BJ (cell line): ENCODE results near the gene SLC1A3. TPM values are rescaled to one million over a fixed set of nuclear protein-coding genes. Genes with fewer than 3 reads are reported as not detected.

Experiments
- CTCF ChIA-PET: fragments of 350-600 bp; formaldehyde crosslinking; extraction: SDS; loops from one replicate; lab custom pipeline; 2021; ENCODE audit warnings: antibody characterized with exemption, inconsistent platforms; lab: Yijun Ruan, JAX
- POLR2A ChIA-PET: fragments of 300-600 bp; sonication (Branson Sonifier 250); formaldehyde crosslinking; extraction: SDS; loops from one replicate; lab custom pipeline; 2021; ENCODE audit warnings: antibody characterized with exemption; lab: Charles Lee
- DNase-seq: peaks from one replicate; pipeline ENCODE4 v3.0.0-alpha.2; 2011; ENCODE audit warnings: low read depth
- H3K27me3 ChIP-seq: 2 replicates; pipeline ENCODE4 v1.6.0; 2011; ENCODE audit warnings: low read length; ENCODE audit not compliant: control insufficient read depth, insufficient read depth
- H3K36me3 ChIP-seq: 2 replicates; pipeline ENCODE4 v1.5.1; 2011; ENCODE audit warnings: low read length; ENCODE audit not compliant: control insufficient read depth, insufficient read depth
- H3K4me3 ChIP-seq: 2 replicates; pipeline ENCODE4 v1.5.1; 2011; ENCODE audit warnings: low read depth, mild to moderate bottlenecking, control low read depth, low read length
- polyA plus RNA-seq: library from polyadenylated mRNA; depleted of rRNA; stranded (reverse); fragments of >200 nt; gene quantifications from 2 replicates; pipeline ENCODE4 v1.2.3, GENCODE V29; 2011
- TF ChIP-seq, protein P1 (sequence below): IDR thresholded peaks from 2 replicates; pipeline ENCODE4 v1.5.1; 2011; ENCODE audit warnings: low read depth, mild to moderate bottlenecking, control low read depth, inconsistent platforms, low read length, moderate library complexity; ENCODE audit not compliant: insufficient read depth

Gene SLC1A3
- polyA plus RNA-seq, 1 experiment, result 0.54 TPM

DNA sequence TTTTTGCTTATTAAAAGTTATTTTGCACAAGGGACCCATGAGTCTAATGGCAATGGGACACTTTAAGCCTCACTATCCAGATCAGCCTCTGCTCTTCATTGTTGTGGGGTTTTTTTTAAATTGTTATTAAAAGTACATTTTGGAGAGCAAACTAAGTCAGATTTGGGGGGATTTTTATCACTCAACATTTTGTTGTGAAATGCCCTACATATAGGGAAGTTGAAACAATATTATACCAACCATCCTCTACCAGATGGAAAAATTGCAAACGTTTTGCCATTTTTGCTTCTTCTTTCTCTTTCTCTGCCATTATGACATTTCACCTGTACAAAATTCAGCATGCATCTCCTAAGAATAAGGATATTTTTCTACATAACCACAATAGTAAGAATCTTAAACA is 75.3 kb downstream of the SLC1A3 start:
- DNase-seq, result no peak
- Histone ChIP-seq H3K4me3 (no peak overlapping the region), H3K36me3 (no peaks in the 10 kb centered on the region), H3K27me3 (no peaks in the 10 kb centered on the region)
- POLR2A ChIA-PET, result no interaction called here
- TF ChIP-seq, protein P1, sequence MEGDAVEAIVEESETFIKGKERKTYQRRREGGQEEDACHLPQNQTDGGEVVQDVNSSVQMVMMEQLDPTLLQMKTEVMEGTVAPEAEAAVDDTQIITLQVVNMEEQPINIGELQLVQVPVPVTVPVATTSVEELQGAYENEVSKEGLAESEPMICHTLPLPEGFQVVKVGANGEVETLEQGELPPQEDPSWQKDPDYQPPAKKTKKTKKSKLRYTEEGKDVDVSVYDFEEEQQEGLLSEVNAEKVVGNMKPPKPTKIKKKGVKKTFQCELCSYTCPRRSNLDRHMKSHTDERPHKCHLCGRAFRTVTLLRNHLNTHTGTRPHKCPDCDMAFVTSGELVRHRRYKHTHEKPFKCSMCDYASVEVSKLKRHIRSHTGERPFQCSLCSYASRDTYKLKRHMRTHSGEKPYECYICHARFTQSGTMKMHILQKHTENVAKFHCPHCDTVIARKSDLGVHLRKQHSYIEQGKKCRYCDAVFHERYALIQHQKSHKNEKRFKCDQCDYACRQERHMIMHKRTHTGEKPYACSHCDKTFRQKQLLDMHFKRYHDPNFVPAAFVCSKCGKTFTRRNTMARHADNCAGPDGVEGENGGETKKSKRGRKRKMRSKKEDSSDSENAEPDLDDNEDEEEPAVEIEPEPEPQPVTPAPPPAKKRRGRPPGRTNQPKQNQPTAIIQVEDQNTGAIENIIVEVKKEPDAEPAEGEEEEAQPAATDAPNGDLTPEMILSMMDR, result no peak
- CTCF ChIA-PET, result interaction anchor here (1.2 kb wide), 1 partner anchor 14 kb away, joined by 4 read pairs; no protein-coding TSS in a partner anchor

DNA sequence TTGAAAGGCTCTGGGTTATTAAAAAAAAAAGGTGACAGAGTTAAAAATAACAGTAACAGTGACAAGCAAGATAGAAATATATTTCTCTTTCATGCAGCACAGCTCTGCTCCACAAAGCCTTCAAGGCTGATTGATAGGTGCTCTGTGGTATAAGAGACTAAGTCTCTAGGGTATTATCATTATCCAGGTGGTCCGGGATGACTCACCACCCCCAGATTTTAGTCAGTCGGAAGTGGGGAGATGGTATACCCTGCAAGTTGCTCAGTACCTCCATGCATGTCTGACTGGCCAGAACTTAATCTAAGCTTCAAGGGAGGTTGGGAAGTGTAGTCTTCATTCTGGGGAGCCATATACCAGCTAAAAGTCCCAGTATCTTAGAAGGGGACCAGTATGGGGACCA is 76.1 kb downstream of the SLC1A3 start:
- CTCF ChIA-PET, result interaction anchor here (0.8 to 1.2 kb wide), 3 partner anchors 13 to 73 kb away, joined by 3 to 4 read pairs (median 4); no protein-coding TSS in a partner anchor
- POLR2A ChIA-PET, result no interaction called here

DNA sequence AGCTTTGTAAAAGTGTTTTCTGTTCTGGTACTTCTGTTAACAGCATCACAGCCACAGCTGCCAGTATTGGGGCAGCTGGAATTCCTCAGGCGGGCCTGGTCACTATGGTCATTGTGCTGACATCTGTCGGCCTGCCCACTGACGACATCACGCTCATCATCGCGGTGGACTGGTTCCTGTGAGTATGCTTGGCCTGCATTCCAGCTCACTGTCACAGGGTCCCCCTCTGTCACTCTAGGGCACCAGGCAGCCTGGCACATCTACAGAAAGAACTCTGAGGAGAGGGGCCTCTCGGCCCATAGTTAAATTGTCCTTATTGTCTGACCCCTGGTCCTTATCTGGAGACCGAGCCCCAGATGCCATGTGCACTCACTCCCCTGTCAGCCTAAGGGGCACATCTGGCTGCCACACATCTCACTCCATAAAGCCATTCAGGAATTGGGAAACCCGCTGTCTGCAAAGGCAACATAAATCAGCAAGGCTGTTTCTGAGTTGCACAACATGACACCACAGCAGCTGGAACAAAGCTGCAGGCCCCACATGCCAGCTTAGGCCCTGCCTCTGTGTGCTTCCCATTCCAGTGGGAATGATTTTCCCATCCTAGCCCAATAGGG is 77.5 kb downstream of the SLC1A3 start:
- no peaks in the 10 kb centered on the region for H3K27me3 ChIP-seq
- H3K4me3 ChIP-seq, result no peak overlapping the region
- ChIA-PET CTCF (interaction anchor here (0.6 to 2.1 kb wide), 6 partner anchors 9 to 1926 kb away, joined by 3 to 9 read pairs (median 4); no protein-coding TSS in a partner anchor), POLR2A (no interaction called here)
- TF ChIP-seq, protein P1, result no peak
- peak; percentile 59 for DNase-seq
- H3K36me3 ChIP-seq, result no peaks in the 10 kb centered on the region

More for the DNA sequence above, 76.1 kb downstream of the SLC1A3 start:
- DNase-seq, result no peak
- no peaks in the 10 kb centered on the region for H3K27me3 ChIP-seq
- H3K4me3 ChIP-seq, result no peak overlapping the region
- TF ChIP-seq, protein P1, result no peak
- no peaks in the 10 kb centered on the region for H3K36me3 ChIP-seq

DNA sequence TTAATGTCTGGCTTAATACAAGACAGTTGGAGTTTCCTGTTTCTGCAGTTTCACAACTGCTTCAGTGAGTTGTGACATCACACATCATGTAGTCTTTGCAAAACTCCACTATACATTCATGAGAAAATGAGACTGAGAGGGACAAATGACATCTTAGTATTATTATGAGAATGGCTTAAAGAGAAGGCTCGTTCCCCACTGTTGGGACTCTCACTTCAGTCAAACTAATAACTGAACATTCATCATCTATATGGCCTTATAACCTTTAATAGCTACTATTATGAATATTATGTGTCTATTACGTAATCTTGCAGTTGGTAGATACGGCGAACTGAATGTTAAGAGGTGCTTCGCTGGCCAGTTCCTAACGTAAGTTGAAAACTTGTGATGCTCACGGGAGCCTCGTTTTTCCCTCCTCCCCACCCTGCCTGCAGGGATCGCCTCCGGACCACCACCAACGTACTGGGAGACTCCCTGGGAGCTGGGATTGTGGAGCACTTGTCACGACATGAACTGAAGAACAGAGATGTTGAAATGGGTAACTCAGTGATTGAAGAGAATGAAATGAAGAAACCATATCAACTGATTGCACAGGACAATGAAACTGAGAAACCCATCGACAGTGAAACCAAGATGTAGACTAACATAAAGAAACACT is 79.4 kb downstream of the SLC1A3 start:
- TF ChIP-seq, protein P1, result no peak
- no peaks in the 10 kb centered on the region for H3K36me3 ChIP-seq
- CTCF ChIA-PET, result interaction anchor here (1.0 kb wide), 1 partner anchor 11 kb away, joined by 5 read pairs; no protein-coding TSS in a partner anchor
- POLR2A ChIA-PET, result interaction anchor here (0.5 kb wide), 1 partner anchor 22 kb away, joined by 3 read pairs; no protein-coding TSS in a partner anchor
- no peak for DNase-seq
- H3K27me3 ChIP-seq, result no peaks in the 10 kb centered on the region
- no peak overlapping the region for H3K4me3 ChIP-seq

DNA sequence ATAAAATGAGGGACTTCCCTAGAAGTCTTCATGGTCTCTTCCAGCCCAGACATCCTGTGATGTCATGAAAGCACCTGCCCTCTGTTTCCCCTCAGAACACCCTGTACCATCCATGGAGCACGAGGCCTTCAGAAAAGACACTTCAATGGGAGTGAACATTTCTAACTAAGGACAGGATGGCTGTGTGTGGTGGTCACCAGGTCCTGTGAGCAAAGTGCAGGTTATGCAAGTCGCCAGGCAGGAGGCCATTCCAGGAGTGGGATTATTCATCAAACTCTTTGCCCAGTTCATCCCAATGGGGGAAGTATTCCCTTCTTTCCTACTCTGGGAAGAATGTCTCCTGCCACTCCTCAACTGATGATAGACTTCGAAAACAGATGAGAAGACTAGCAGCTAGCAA is 80.5 kb downstream of the SLC1A3 start:
- POLR2A ChIA-PET, result no interaction called here
- TF ChIP-seq, protein P1, result no peak
- Histone ChIP-seq H3K36me3 (no peaks in the 10 kb centered on the region), H3K27me3 (no peaks in the 10 kb centered on the region), H3K4me3 (no peak overlapping the region)
- CTCF ChIA-PET, result no interaction called here
- no peak for DNase-seq
